GM23338 (cell line): ENCODE results near the gene LIAS.

Experiments
- CREB1 ChIP-seq: fragments of 250-450 bp; sonication (Bioruptor Pico); IDR thresholded peaks from 2 replicates; pipeline ENCODE4 v1.5.0; 2020; ENCODE audit warnings: low read depth, mild to moderate bottlenecking, moderate library complexity
- CTCF ChIP-seq, 2 experiments: fragments of 200-600 bp in 1 of 2; sonication (generic) in 1 of 2; conservative IDR thresholded peaks; 2 replicates each; pipeline versions ENCODE4 v1.5.1 to v1.6.1; 2016 to 2017; ENCODE audit warnings: antibody characterized with exemption in 2 of 2, low read depth in 2 of 2, mild to moderate bottlenecking in 2 of 2, moderate library complexity in 1 of 2
- POLR2AphosphoS5 ChIP-seq: IDR thresholded peaks from 2 replicates; pipeline ENCODE4 v1.6.1; 2016; ENCODE audit warnings: antibody characterized with exemption, low read depth
- TF ChIP-seq, protein P1 (sequence below): IDR thresholded peaks from one replicate; pipeline ENCODE4 v1.6.1; 2018; ENCODE audit warnings: antibody characterized with exemption; ENCODE audit not compliant: unreplicated experiment

- TF ChIP-seq CREB1 (CRISPR knock-in tag) (no peak), POLR2AphosphoS5 (no peak), CTCF (conservative IDR thresholded peaks at IDR 0.05; ENCODE audit: low read depth in 2 of 2) (no peak)
- TF ChIP-seq, protein P1, sequence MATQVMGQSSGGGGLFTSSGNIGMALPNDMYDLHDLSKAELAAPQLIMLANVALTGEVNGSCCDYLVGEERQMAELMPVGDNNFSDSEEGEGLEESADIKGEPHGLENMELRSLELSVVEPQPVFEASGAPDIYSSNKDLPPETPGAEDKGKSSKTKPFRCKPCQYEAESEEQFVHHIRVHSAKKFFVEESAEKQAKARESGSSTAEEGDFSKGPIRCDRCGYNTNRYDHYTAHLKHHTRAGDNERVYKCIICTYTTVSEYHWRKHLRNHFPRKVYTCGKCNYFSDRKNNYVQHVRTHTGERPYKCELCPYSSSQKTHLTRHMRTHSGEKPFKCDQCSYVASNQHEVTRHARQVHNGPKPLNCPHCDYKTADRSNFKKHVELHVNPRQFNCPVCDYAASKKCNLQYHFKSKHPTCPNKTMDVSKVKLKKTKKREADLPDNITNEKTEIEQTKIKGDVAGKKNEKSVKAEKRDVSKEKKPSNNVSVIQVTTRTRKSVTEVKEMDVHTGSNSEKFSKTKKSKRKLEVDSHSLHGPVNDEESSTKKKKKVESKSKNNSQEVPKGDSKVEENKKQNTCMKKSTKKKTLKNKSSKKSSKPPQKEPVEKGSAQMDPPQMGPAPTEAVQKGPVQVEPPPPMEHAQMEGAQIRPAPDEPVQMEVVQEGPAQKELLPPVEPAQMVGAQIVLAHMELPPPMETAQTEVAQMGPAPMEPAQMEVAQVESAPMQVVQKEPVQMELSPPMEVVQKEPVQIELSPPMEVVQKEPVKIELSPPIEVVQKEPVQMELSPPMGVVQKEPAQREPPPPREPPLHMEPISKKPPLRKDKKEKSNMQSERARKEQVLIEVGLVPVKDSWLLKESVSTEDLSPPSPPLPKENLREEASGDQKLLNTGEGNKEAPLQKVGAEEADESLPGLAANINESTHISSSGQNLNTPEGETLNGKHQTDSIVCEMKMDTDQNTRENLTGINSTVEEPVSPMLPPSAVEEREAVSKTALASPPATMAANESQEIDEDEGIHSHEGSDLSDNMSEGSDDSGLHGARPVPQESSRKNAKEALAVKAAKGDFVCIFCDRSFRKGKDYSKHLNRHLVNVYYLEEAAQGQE = no peak
Observed at GRCh38 chr4:39433878-39434492, 24.9 kb upstream of the LIAS start.
